MM.1S (cell line): ENCODE data around the gene RBM12.

Experiments used
- EZH2 ChIP-seq: fragments of 300-600 bp; sonication (generic); optimal IDR thresholded peaks from 2 replicates; pipeline ENCODE3; 2017; ENCODE audit warnings: low read depth, mild to moderate bottlenecking, antibody characterized with exemption, low read length, mixed read lengths
- TF ChIP-seq, protein P1 (sequence below): fragments of 300-600 bp; sonication (generic); IDR thresholded peaks from 2 replicates; pipeline ENCODE4 v1.5.1; 2016; ENCODE audit warnings: antibody characterized with exemption, low read length, mixed read lengths

DNA sequence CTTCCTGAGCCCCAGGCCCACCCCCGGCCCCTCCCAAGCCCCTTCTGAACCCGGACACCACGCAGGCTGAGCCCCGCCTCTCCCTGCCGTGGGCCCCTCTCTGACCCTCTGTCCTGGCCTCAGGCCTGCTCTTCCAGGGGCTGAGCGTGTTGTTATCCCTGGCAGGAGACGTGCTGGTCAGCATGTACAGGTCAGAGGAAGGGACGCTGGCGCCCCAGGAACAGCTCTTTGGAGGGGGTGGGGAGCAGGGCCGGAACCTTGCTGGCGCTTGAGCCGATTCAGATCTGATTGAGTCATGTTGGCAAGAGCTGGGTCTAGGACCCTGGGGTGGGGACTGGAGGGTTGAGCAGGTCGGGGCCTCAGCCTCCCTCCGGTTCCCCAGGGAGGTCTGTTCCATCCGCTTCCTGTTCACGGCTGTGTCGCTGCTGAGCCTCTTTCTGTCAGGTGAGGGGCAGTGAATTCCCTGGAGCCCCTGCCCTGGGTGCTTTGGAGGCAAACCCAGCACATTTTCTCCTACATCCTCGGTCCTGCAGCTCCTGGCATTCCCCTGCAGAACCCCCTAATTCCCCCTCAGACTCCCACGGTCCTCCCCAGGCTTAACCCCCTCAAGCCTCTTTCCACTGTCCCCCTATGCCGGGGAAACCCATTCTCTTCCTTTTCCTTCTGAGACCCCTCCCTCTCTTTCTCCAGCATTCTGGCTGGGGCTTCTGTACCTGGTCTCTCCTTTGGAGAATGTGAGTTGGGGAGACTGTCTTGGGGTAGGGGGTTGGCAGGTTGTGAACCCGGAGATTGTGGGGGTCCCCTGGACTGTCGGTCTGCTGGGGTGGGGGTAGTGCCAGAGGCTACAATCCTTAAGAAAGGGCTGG is 47.1 kb downstream of the RBM12 start:
- TF ChIP-seq, protein P1, sequence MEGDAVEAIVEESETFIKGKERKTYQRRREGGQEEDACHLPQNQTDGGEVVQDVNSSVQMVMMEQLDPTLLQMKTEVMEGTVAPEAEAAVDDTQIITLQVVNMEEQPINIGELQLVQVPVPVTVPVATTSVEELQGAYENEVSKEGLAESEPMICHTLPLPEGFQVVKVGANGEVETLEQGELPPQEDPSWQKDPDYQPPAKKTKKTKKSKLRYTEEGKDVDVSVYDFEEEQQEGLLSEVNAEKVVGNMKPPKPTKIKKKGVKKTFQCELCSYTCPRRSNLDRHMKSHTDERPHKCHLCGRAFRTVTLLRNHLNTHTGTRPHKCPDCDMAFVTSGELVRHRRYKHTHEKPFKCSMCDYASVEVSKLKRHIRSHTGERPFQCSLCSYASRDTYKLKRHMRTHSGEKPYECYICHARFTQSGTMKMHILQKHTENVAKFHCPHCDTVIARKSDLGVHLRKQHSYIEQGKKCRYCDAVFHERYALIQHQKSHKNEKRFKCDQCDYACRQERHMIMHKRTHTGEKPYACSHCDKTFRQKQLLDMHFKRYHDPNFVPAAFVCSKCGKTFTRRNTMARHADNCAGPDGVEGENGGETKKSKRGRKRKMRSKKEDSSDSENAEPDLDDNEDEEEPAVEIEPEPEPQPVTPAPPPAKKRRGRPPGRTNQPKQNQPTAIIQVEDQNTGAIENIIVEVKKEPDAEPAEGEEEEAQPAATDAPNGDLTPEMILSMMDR, result no peak
- no peak for TF ChIP-seq EZH2
